RWPE2 (cell line): ENCODE data around the gene PIP4K2A.

Experiments
- ATAC-seq: fragments of 200-7000 bp; cut with Tn5 transposase; 3 replicates; pipeline ENCODE4 v1.9.1; 2021; ENCODE audit warnings: low read depth
- DNase-seq: peaks from one replicate; pipeline ENCODE4 v3.0.0-alpha.2; 2020; ENCODE audit warnings: low spot score
- H3K27ac ChIP-seq: fragments of 450-650 bp; 2 replicates; pipeline ENCODE4 v1.5.1; 2017; ENCODE audit warnings: mild to moderate bottlenecking; ENCODE audit not compliant: poor library complexity, severe bottlenecking
- H3K27me3 ChIP-seq: fragments of 250-450 bp; sonication (Bioruptor Pico); 2 replicates; pipeline ENCODE4 v1.5.1; 2021; ENCODE audit warnings: mild to moderate bottlenecking, moderate library complexity; ENCODE audit not compliant: insufficient read depth, poor library complexity, severe bottlenecking
- H3K36me3 ChIP-seq: fragments of 250-450 bp; sonication (Bioruptor Pico); 2 replicates; pipeline ENCODE4 v1.5.1; 2020; ENCODE audit warnings: low read depth, mild to moderate bottlenecking, moderate library complexity
- H3K4me1 ChIP-seq: fragments of 250-450 bp; sonication (Bioruptor Pico); 2 replicates; pipeline ENCODE4 v1.5.1; 2021; ENCODE audit warnings: mild to moderate bottlenecking, moderate library complexity; ENCODE audit not compliant: insufficient read depth, poor library complexity, severe bottlenecking
- H3K4me3 ChIP-seq: fragments of 250-450 bp; sonication (Bioruptor Pico); 2 replicates; pipeline ENCODE4 v1.5.1; 2021; ENCODE audit warnings: mild to moderate bottlenecking, moderate library complexity; ENCODE audit not compliant: severe bottlenecking
- H3K9me3 ChIP-seq: fragments of 250-450 bp; sonication (Bioruptor Pico); 2 replicates; pipeline ENCODE4 v1.5.1; 2021; ENCODE audit warnings: mild to moderate bottlenecking, moderate library complexity; ENCODE audit not compliant: severe bottlenecking
- CTCF ChIP-seq: fragments of 450-650 bp; IDR thresholded peaks from one replicate; pipeline ENCODE4 v1.5.1; 2017; ENCODE audit warnings: mild to moderate bottlenecking, moderate library complexity; ENCODE audit not compliant: poor library complexity, severe bottlenecking

PIP4K2A gene

GRCh38 chr10:22544325-22545068 is 169.9 kb downstream of the PIP4K2A start:
- TF ChIP-seq CTCF: no peak
- DNase-seq: no peak

GRCh38 chr10:22542773-22543172 is 171.6 kb downstream of the PIP4K2A start:
- Histone ChIP-seq H3K4me3 (no peak overlapping the region), H3K4me1 (no peaks in the 10 kb centered on the region), H3K27ac (no peak overlapping the region), H3K27me3 (no peaks in the 10 kb centered on the region), H3K36me3 (peaks cover 7% of the 10 kb centered on the region; the same call in 1 of the 2 replicates), H3K9me3 (no peaks in the 10 kb centered on the region)
- ATAC-seq: no peak
- no peak for TF ChIP-seq CTCF
- DNase-seq: no peak

More at GRCh38 chr10:22544325-22545068, 169.9 kb downstream of the PIP4K2A start:
- no peak for ATAC-seq
- Histone ChIP-seq H3K9me3 (no peaks in the 10 kb centered on the region), H3K4me1 (no peaks in the 10 kb centered on the region), H3K36me3 (peaks cover 10% of the 10 kb centered on the region), H3K27ac (no peak overlapping the region), H3K27me3 (no peaks in the 10 kb centered on the region), H3K4me3 (no peak overlapping the region)

GRCh38 chr10:22541900-22542299 is 172.5 kb downstream of the PIP4K2A start:
- Histone ChIP-seq H3K4me3 (no peak overlapping the region), H3K9me3 (no peaks in the 10 kb centered on the region), H3K36me3 (peaks cover 7% of the 10 kb centered on the region; the same call in 1 of the 2 replicates), H3K27ac (no peak overlapping the region), H3K27me3 (no peaks in the 10 kb centered on the region), H3K4me1 (no peaks in the 10 kb centered on the region)
- DNase-seq (no peak), ATAC-seq (no peak)
- TF ChIP-seq CTCF: no peak

- H3K4me1 ChIP-seq: no peaks in the 10 kb centered on the region
- no peak for TF ChIP-seq CTCF
- H3K27ac ChIP-seq: no peak overlapping the region
- no peaks in the 10 kb centered on the region for H3K9me3 ChIP-seq
- H3K27me3 ChIP-seq: no peaks in the 10 kb centered on the region
- peaks cover 7% of the 10 kb centered on the region; the same call in 1 of the 2 replicates for H3K36me3 ChIP-seq
- ATAC-seq (no peak), DNase-seq (no peak)
- no peak overlapping the region for H3K4me3 ChIP-seq
These were observed 174.6 kb downstream of the PIP4K2A start for GRCh38 chr10:22539579-22540298.
